ENCODE results near the gene SCAANT1.

Gene SCAANT1

GRCh38 chr3:63911509-63911872 lies 692 bp downstream of the SCAANT1 start:
- WGBS (ENCODE audit: extremely low coverage, insufficient coverage, low lambda C conversion rate), result no CpG with 5 or more reads among the region's 18 CpGs
- Histone ChIP-seq H3K56ac (ENCODE audit: low read length) (peak overlapping the region; percentile 66), H3K36me3 (ENCODE audit: control insufficient read depth, insufficient read depth, low read length) (no peaks in the 10 kb centered on the region), H2BK5ac (ENCODE audit: low read length) (no peak overlapping the region), H3K23ac (ENCODE audit: low read length) (no peak overlapping the region), H2BK15ac (replicated peaks; ENCODE audit: low read depth) (no peak overlapping the region), H3K4me3 (ENCODE audit: low read length) (peak overlapping the region; percentile 37), H3K79me1 (ENCODE audit: low read length) (peaks cover 2% of the 10 kb centered on the region), H3K9ac (ENCODE audit: low read length) (peak overlapping the region; percentile 78), H3K4ac (ENCODE audit: low read depth, low read length) (no peak overlapping the region), H2AK5ac (ENCODE audit: low read length) (no peak overlapping the region), H2BK120ac (ENCODE audit: low read depth, low read length) (no peak overlapping the region), H4K5ac (ENCODE audit: low read length) (no peak overlapping the region), H3K27me3 (ENCODE audit: insufficient read depth, low read length, poor library complexity) (no peaks in the 10 kb centered on the region), H3K27ac (ENCODE audit: low read depth, low read length) (peak overlapping the region; percentile 98), H3K18ac (ENCODE audit: low read length) (peak overlapping the region; percentile 98), H3K79me2 (ENCODE audit: control insufficient read depth, insufficient read depth, low read length) (no peaks in the 10 kb centered on the region), H3K4me1 (ENCODE audit: control insufficient read depth, low read depth, low read length) (no peaks in the 10 kb centered on the region), H3K4me2 (ENCODE audit: low read length) (peak overlapping the region; percentile 39), H4K8ac (ENCODE audit: low read depth, low read length) (no peak overlapping the region)
- DNase-seq, result no peak

- Histone ChIP-seq H3K9ac (ENCODE audit: low read length) (no peak overlapping the region), H3K4me3 (ENCODE audit: low read length) (no peak overlapping the region), H4K8ac (ENCODE audit: low read depth, low read length) (no peak overlapping the region), H2BK120ac (ENCODE audit: low read depth, low read length) (no peak overlapping the region), H3K36me3 (ENCODE audit: control insufficient read depth, insufficient read depth, low read length) (no peaks in the 10 kb centered on the region), H3K4me2 (ENCODE audit: low read length) (no peak overlapping the region), H3K79me2 (ENCODE audit: control insufficient read depth, insufficient read depth, low read length) (no peaks in the 10 kb centered on the region), H3K18ac (ENCODE audit: low read length) (no peak overlapping the region), H4K5ac (ENCODE audit: low read length) (no peak overlapping the region), H3K27ac (ENCODE audit: low read depth, low read length) (no peak overlapping the region), H3K27me3 (ENCODE audit: insufficient read depth, low read length, poor library complexity) (no peaks in the 10 kb centered on the region), H3K4ac (ENCODE audit: low read depth, low read length) (no peak overlapping the region), H3K4me1 (ENCODE audit: control insufficient read depth, low read depth, low read length) (no peaks in the 10 kb centered on the region), H3K23ac (ENCODE audit: low read length) (no peak overlapping the region), H3K56ac (ENCODE audit: low read length) (no peak overlapping the region), H3K79me1 (ENCODE audit: low read length) (peaks cover 2% of the 10 kb centered on the region), H2BK15ac (replicated peaks; ENCODE audit: low read depth) (no peak overlapping the region), H2AK5ac (ENCODE audit: low read length) (no peak overlapping the region), H2BK5ac (ENCODE audit: low read length) (no peak overlapping the region)
- DNase-seq, result no peak
- WGBS (ENCODE audit: extremely low coverage, insufficient coverage, low lambda C conversion rate), result no CpG with 5 or more reads among the region's 1 CpG
Observed at GRCh38 chr3:63910891-63911290, 1.3 kb downstream of the SCAANT1 start.

GRCh38 chr3:63910001-63910400 lies 2.2 kb downstream of the SCAANT1 start:
- no peak overlapping the region for H2BK120ac ChIP-seq (ENCODE audit: low read depth, low read length)
- no peak overlapping the region for H3K9ac ChIP-seq (ENCODE audit: low read length)
- DNase-seq, result no peak
- H3K27ac ChIP-seq (ENCODE audit: low read depth, low read length), result no peak overlapping the region
- no peak overlapping the region for H2BK15ac ChIP-seq (replicated peaks; ENCODE audit: low read depth)
- H3K23ac ChIP-seq (ENCODE audit: low read length), result no peak overlapping the region
- no peaks in the 10 kb centered on the region for H3K79me2 ChIP-seq (ENCODE audit: control insufficient read depth, insufficient read depth, low read length)
- H3K4ac ChIP-seq (ENCODE audit: low read depth, low read length), result no peak overlapping the region
- no peak overlapping the region for H2AK5ac ChIP-seq (ENCODE audit: low read length)
- no peak overlapping the region for H2BK5ac ChIP-seq (ENCODE audit: low read length)
- H4K8ac ChIP-seq (ENCODE audit: low read depth, low read length), result no peak overlapping the region
- WGBS (ENCODE audit: extremely low coverage, insufficient coverage, low lambda C conversion rate), result no CpG with 5 or more reads among the region's 4 CpGs
- no peaks in the 10 kb centered on the region for H3K4me1 ChIP-seq (ENCODE audit: control insufficient read depth, low read depth, low read length)
- no peaks in the 10 kb centered on the region for H3K36me3 ChIP-seq (ENCODE audit: control insufficient read depth, insufficient read depth, low read length)
- peaks cover 2% of the 10 kb centered on the region for H3K79me1 ChIP-seq (ENCODE audit: low read length)
- no peak overlapping the region for H3K18ac ChIP-seq (ENCODE audit: low read length)
- H3K56ac ChIP-seq (ENCODE audit: low read length), result no peak overlapping the region
- H3K4me3 ChIP-seq (ENCODE audit: low read length), result no peak overlapping the region
- H3K27me3 ChIP-seq (ENCODE audit: insufficient read depth, low read length, poor library complexity), result no peaks in the 10 kb centered on the region
- no peak overlapping the region for H4K5ac ChIP-seq (ENCODE audit: low read length)
- no peak overlapping the region for H3K4me2 ChIP-seq (ENCODE audit: low read length)

GRCh38 chr3:63909431-63909830 lies 2.8 kb downstream of the SCAANT1 start:
- Histone ChIP-seq H3K56ac (ENCODE audit: low read length) (no peak overlapping the region), H3K27ac (ENCODE audit: low read depth, low read length) (no peak overlapping the region), H3K4me3 (ENCODE audit: low read length) (no peak overlapping the region), H3K23ac (ENCODE audit: low read length) (no peak overlapping the region), H3K18ac (ENCODE audit: low read length) (no peak overlapping the region), H3K27me3 (ENCODE audit: insufficient read depth, low read length, poor library complexity) (no peaks in the 10 kb centered on the region), H2AK5ac (ENCODE audit: low read length) (no peak overlapping the region), H3K79me2 (ENCODE audit: control insufficient read depth, insufficient read depth, low read length) (no peaks in the 10 kb centered on the region), H3K9ac (ENCODE audit: low read length) (no peak overlapping the region), H2BK15ac (replicated peaks; ENCODE audit: low read depth) (no peak overlapping the region), H3K4me2 (ENCODE audit: low read length) (no peak overlapping the region), H3K79me1 (ENCODE audit: low read length) (peaks cover 2% of the 10 kb centered on the region), H3K4me1 (ENCODE audit: control insufficient read depth, low read depth, low read length) (no peaks in the 10 kb centered on the region), H3K4ac (ENCODE audit: low read depth, low read length) (no peak overlapping the region), H4K8ac (ENCODE audit: low read depth, low read length) (no peak overlapping the region), H2BK5ac (ENCODE audit: low read length) (no peak overlapping the region), H3K36me3 (ENCODE audit: control insufficient read depth, insufficient read depth, low read length) (no peaks in the 10 kb centered on the region), H4K5ac (ENCODE audit: low read length) (no peak overlapping the region), H2BK120ac (ENCODE audit: low read depth, low read length) (no peak overlapping the region)
- no peak for DNase-seq
- no CpG with 5 or more reads among the region's 2 CpGs for WGBS (ENCODE audit: extremely low coverage, insufficient coverage, low lambda C conversion rate)

- H3K23ac ChIP-seq (ENCODE audit: low read length), result no peak overlapping the region
- no peak overlapping the region for H3K4me2 ChIP-seq (ENCODE audit: low read length)
- no peaks in the 10 kb centered on the region for H3K79me2 ChIP-seq (ENCODE audit: control insufficient read depth, insufficient read depth, low read length)
- no peak for DNase-seq
- no peak overlapping the region for H3K18ac ChIP-seq (ENCODE audit: low read length)
- no peak overlapping the region for H2BK120ac ChIP-seq (ENCODE audit: low read depth, low read length)
- no peak overlapping the region for H3K4ac ChIP-seq (ENCODE audit: low read depth, low read length)
- no peaks in the 10 kb centered on the region for H3K4me1 ChIP-seq (ENCODE audit: control insufficient read depth, low read depth, low read length)
- H2BK5ac ChIP-seq (ENCODE audit: low read length), result no peak overlapping the region
- H3K4me3 ChIP-seq (ENCODE audit: low read length), result no peak overlapping the region
- no peak overlapping the region for H3K56ac ChIP-seq (ENCODE audit: low read length)
- H3K9ac ChIP-seq (ENCODE audit: low read length), result no peak overlapping the region
- no peak overlapping the region for H2AK5ac ChIP-seq (ENCODE audit: low read length)
- peaks cover 2% of the 10 kb centered on the region for H3K79me1 ChIP-seq (ENCODE audit: low read length)
- H3K27me3 ChIP-seq (ENCODE audit: insufficient read depth, low read length, poor library complexity), result no peaks in the 10 kb centered on the region
- H4K8ac ChIP-seq (ENCODE audit: low read depth, low read length), result no peak overlapping the region
- H3K27ac ChIP-seq (ENCODE audit: low read depth, low read length), result no peak overlapping the region
- H2BK15ac ChIP-seq (replicated peaks; ENCODE audit: low read depth), result no peak overlapping the region
- no peaks in the 10 kb centered on the region for H3K36me3 ChIP-seq (ENCODE audit: control insufficient read depth, insufficient read depth, low read length)
- no CpG with 5 or more reads among the region's 1 CpG for WGBS (ENCODE audit: extremely low coverage, insufficient coverage, low lambda C conversion rate)
- no peak overlapping the region for H4K5ac ChIP-seq (ENCODE audit: low read length)
Observed at GRCh38 chr3:63908776-63909175, 3.4 kb downstream of the SCAANT1 start.

- WGBS (ENCODE audit: extremely low coverage, insufficient coverage, low lambda C conversion rate), result no CpG with 5 or more reads among the region's 2 CpGs
- peak; percentile 71 for DNase-seq
- Histone ChIP-seq H2AK5ac (ENCODE audit: low read length) (no peak overlapping the region), H3K56ac (ENCODE audit: low read length) (no peak overlapping the region), H3K4me1 (ENCODE audit: control insufficient read depth, low read depth, low read length) (no peaks in the 10 kb centered on the region), H2BK5ac (ENCODE audit: low read length) (no peak overlapping the region), H3K4me2 (ENCODE audit: low read length) (no peak overlapping the region), H3K36me3 (ENCODE audit: control insufficient read depth, insufficient read depth, low read length) (no peaks in the 10 kb centered on the region), H3K79me2 (ENCODE audit: control insufficient read depth, insufficient read depth, low read length) (no peaks in the 10 kb centered on the region), H3K4ac (ENCODE audit: low read depth, low read length) (no peak overlapping the region), H3K9ac (ENCODE audit: low read length) (no peak overlapping the region), H3K79me1 (ENCODE audit: low read length) (peaks cover 2% of the 10 kb centered on the region), H3K4me3 (ENCODE audit: low read length) (no peak overlapping the region), H2BK15ac (replicated peaks; ENCODE audit: low read depth) (no peak overlapping the region), H3K27me3 (ENCODE audit: insufficient read depth, low read length, poor library complexity) (no peaks in the 10 kb centered on the region), H3K27ac (ENCODE audit: low read depth, low read length) (no peak overlapping the region), H4K5ac (ENCODE audit: low read length) (no peak overlapping the region), H3K18ac (ENCODE audit: low read length) (no peak overlapping the region), H4K8ac (ENCODE audit: low read depth, low read length) (no peak overlapping the region), H3K23ac (ENCODE audit: low read length) (no peak overlapping the region), H2BK120ac (ENCODE audit: low read depth, low read length) (no peak overlapping the region)
Observed at GRCh38 chr3:63908081-63908736, 4.0 kb downstream of the SCAANT1 start.

Data from mesendoderm (in vitro differentiated cells).